AG09319 (cell line): ENCODE results near the gene LPAR3.

Experiments
- DNase-seq: peaks from one replicate; pipeline ENCODE4 v3.0.0-alpha.2; 2010; ENCODE audit warnings: low read depth; ENCODE audit errors: extremely low read depth
- TF ChIP-seq, protein P1 (sequence below): IDR thresholded peaks from 2 replicates; pipeline ENCODE4 v1.5.1; 2011; ENCODE audit warnings: low read depth, mild to moderate bottlenecking, inconsistent platforms, low read length, moderate library complexity

LPAR3 gene

GRCh38 chr1:84827555-84827954 lies 65.5 kb downstream of the LPAR3 start:
- TF ChIP-seq, protein P1, sequence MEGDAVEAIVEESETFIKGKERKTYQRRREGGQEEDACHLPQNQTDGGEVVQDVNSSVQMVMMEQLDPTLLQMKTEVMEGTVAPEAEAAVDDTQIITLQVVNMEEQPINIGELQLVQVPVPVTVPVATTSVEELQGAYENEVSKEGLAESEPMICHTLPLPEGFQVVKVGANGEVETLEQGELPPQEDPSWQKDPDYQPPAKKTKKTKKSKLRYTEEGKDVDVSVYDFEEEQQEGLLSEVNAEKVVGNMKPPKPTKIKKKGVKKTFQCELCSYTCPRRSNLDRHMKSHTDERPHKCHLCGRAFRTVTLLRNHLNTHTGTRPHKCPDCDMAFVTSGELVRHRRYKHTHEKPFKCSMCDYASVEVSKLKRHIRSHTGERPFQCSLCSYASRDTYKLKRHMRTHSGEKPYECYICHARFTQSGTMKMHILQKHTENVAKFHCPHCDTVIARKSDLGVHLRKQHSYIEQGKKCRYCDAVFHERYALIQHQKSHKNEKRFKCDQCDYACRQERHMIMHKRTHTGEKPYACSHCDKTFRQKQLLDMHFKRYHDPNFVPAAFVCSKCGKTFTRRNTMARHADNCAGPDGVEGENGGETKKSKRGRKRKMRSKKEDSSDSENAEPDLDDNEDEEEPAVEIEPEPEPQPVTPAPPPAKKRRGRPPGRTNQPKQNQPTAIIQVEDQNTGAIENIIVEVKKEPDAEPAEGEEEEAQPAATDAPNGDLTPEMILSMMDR: no peak

DNA sequence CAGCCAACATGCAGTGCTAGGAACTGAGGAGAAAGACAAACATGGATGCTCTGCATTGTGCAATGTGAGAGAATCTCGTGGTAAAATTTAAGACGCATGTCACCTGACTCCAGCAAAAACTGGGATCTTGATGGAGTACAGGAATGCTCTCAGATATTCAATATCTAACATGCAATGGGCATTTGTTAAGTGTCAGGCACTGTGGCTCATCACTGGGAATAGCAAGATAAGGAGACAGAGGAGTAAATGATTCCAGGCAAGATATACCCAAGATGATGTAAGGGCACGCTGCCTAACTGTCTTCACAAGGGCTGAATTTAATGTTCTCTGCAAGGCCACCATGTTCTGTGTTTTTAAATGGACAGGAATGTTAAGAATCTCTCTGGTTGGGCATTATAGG lies 67.8 kb downstream of the LPAR3 start:
- no peak for DNase-seq

More at GRCh38 chr1:84827555-84827954, 65.5 kb downstream of the LPAR3 start:
- DNase-seq: no peak

DNA sequence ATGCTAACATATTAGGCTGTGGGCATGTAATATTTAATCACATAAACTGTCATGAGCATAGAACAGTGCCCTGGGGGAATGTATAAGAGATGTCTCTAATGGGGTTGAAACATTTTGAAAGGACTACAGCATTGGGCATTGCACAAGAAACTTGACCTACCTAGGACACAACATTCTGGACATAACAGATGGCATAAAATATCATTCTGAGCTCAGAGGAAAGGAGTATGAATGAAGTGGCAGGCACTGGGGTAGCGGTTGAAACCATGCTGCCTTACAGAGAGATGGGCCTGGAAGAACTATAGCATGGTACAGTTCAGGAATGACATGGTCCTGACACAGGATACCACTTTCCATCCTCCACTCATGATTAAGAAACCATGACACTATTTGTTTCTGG lies 69.0 kb downstream of the LPAR3 start:
- TF ChIP-seq, protein P1: no peak
- DNase-seq: no peak

More for the DNA sequence above, 67.8 kb downstream of the LPAR3 start:
- TF ChIP-seq, protein P1: no peak

GRCh38 chr1:84823511-84823910 lies 69.5 kb downstream of the LPAR3 start:
- no peak for DNase-seq
- TF ChIP-seq, protein P1: no peak

DNA sequence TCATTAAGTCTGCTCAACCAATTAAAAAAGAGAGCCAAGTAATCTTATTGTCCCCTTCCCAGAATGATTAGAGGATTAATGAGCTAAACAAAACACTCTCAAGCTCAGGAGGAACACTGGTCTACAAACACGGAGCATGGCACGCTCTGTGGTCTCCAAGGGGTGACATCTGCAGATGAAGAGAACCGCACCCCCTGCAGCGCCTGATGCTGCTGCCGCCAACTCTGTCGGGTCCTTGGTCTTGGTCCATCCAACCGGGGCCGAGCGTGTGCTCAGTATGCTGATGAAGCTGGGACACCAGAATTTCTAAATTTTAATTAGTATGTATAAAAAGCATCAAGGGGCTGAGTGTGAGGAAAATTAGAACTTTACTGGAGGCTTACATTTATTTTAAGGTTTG lies 82.7 kb downstream of the LPAR3 start:
- no peak for DNase-seq
- TF ChIP-seq, protein P1: no peak

GRCh38 chr1:84809023-84809422 lies 84.0 kb downstream of the LPAR3 start:
- TF ChIP-seq, protein P1: no peak
- no peak for DNase-seq

DNA sequence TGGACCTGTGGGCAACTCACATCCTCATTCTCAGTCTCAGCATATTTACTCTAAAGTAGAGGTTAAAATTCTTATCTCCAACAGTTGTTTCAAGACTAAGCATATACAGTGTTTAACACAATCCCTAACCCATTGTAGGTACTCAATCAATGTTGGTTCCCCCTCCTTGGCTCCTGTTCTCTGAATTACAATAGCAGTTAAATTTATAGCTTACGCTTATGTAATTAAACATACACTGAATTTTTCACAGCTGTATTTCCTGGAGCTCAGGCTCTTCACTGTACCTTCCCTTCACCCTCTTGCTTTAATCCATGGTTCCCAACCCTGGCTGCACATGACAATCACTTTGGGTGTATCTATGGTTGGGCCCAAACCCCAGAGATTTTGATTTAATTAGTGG lies 89.4 kb downstream of the LPAR3 start:
- no peak for DNase-seq
- TF ChIP-seq, protein P1: no peak
